Stimulated activated CD4-positive, alpha-beta T cell treated with anti-CD3 and anti-CD28 coated beads, Interleukin-1b, Interleukin-23, amount 100 ng/mL, for 1 hour (primary cell): ENCODE measurements around the gene ACSL6.

ENCODE experiments used
- DNase-seq, 2 donors: peaks; one replicate each; pipeline ENCODE4 v3.0.0-alpha.2; 2020; ENCODE audit warnings: low read depth in 2 of 2

The ACSL6 gene

DNA sequence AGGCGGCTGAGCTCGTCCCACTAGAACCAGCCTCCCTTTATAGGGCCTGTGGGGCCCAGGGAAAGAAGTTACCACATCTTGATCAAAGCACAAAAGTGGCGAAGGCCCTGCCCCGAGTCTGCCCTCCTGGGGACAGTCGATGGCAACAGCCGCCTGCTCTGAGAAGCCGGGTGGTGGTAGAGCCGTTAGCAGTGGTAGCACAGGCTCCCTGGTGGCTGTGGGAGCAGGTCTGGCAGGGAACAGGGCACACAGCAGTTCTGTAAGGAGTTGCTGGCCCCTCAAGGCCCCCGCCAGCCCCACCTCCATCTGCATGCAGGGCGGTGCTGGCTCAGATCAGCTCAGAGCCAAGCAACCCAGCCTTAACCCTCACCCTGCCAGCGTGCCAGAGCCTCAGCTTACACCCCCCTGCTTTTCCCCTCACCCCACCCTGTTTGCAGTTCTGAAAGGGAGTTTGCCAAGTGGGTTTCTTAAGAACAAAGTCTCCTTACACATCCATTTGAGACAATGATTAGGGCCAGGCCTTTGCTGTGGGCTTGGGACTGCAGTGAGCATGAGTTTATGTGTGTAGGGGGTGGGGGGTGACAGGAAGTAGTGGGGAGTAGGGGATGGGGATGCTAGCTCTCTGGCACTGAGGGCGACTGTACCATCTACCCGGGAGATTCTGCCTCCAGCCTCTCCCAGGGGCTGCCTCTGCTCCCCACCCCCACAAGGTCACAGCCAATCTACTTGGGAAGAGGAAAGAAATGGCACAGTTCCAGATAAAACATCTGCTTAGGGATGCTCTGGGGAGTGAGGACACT, 11.8 kb downstream of the ACSL6 start:
- DNase-seq = no peak

- no peak for DNase-seq
Observed at GRCh38 chr5:131999041-131999440, 12.4 kb downstream of the ACSL6 start.

- no peak for DNase-seq
Observed at GRCh38 chr5:131998431-131999040, 12.9 kb downstream of the ACSL6 start.

- no peak for DNase-seq
Observed at GRCh38 chr5:131997727-131998117, 13.7 kb downstream of the ACSL6 start.

DNA sequence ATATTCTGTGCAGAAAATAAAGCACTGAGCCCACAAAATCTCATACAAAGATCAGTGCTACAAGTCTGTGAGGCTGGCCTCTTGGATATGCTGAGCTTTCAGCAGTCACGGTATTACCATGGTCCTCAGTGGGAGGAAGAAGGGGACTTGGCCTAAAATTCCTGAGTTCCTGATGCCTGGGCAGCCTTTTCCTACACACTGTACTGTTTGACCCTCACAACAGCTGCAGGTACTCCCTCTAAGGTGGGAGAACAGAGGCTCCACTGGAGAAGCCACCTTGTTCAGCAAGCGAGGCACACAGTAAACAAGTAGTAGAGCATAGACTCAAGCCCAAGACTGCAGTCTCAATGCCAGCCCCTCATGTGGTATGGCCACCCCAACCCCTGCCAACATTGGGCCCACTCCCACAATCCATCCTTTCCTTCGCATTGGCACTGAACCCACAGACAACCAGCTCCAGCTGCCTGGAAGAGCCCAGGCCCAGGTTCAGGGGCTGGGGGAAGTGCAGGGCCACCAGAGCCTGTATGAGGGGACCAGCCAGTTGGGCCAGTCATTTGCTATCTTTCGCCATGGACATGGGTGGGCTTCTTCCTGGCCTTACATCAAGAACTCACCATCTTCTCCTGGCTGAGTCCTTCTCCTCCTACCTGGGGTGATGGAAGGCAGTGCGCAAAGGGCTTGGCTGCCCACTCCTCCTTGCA, 14.3 kb downstream of the ACSL6 start:
- DNase-seq = no peak

DNA sequence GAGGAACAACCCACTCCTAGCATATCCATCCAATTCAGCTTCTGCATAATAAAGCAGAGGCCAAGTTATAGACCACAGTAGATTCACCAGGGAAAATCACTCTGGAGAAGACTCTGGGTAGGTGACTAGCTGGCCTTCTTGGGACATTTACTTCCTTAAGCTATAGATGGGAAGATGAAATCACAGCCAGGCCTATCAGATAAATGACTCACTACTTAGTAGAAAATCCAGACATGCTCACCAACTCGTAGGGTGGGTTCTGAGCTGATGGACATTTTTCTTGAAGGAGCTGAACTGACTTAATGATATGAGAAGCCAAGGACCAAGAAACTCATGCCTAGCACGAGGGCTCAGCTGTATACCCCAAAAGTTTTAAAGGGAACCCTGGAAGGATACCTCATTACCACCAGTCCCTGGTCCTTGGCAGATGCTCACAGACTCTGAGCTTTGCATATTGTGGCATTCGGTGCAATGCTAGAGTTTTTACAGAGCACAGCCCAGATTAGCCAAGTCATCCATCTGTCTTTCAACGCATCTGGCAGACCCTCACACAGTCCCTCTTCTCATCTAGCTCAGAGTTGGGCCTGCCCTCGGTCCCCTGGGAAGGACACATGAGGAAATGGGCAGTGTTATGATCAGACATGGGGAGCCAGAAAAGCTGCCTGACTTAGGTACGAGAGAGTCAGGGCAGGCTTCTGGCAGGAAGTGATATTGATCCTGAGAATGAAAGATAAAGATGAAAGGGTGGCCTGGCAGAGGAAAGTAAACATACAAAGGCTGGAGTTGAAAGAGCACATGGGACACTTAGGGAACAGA, 15.0 kb downstream of the ACSL6 start:
- DNase-seq = no peak

DNA sequence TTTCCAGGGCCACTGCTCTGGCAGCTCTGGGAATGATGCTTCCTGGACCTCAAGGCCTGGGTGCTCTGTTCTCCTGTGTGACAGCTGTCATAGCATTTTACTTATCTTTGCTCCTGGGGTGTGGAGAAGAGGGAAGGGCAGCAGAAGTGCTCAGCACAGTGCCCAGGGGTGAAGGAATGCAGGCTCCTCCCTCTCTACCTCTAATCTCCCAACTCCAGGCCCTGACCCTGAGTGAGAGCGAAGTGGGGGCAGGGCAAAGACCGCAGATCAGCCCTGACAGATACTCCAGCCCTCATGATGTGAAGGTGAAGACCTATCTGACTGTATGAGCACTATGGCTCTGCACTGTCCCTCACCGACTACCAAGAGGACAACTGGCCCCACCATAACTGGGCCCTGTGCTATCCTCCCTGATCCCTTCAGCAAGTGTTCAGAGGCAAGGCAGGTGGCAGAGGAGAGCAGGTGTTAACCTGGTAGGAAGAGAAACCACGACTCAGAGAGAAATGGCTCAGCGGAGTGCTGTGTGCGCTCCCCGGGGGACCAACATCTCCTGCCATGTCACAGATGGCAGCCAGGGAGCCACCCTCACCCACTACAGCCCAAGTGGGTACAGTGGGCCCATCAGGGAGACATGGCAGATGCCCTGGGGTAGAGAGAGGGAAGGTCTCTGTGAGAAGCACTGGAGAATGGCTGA, 16.8 kb downstream of the ACSL6 start:
- no peak for DNase-seq

- no peak for DNase-seq
Observed at GRCh38 chr5:131994090-131994489, 17.4 kb downstream of the ACSL6 start.

DNA sequence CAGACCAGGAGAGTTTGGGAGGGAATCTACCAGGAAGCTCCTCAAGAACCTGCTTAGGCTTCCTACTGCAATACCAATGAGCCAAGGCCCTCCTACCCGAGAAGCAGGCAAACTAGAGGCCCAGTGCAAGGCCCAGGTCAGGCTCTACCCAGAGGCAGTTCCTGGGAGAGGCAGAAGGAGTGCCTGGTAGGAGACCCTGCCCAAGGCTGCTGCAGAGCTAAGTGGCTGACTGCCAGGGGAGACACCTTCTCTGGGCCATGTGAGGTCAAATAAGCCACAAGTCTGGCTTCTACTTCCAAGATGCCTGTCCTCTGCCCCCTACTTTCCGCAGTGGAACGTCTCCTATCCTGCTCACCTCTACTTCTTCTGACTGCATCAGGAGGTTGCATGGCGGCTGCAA, 17.8 kb downstream of the ACSL6 start:
- no peak for DNase-seq

DNA sequence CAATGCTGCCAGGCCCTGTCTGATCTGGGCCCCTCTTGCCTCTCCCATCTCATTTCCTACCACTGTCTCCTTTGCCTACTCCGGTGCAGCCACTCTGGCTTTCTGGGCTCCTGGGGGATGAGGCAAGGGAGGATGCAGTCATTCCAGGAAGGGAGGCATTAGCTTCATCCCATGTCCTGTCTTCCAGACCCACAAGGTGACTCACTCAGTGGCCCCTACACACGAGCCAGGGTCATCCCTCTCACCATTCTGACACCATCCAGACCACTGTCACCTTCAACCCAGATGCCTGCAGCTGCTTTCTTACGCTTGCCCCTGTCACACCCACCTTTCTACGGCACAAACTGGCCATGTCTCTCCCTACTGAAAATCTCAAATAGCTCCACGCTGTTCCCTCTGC, 19.1 kb downstream of the ACSL6 start:
- no peak for DNase-seq

GRCh38 chr5:131991593-131992324, 19.7 kb downstream of the ACSL6 start:
- DNase-seq = no peak

- no peak for DNase-seq
Observed at GRCh38 chr5:131990716-131991115, 20.7 kb downstream of the ACSL6 start.

GRCh38 chr5:131988601-131989000, 22.9 kb downstream of the ACSL6 start:
- DNase-seq = no peak

DNA sequence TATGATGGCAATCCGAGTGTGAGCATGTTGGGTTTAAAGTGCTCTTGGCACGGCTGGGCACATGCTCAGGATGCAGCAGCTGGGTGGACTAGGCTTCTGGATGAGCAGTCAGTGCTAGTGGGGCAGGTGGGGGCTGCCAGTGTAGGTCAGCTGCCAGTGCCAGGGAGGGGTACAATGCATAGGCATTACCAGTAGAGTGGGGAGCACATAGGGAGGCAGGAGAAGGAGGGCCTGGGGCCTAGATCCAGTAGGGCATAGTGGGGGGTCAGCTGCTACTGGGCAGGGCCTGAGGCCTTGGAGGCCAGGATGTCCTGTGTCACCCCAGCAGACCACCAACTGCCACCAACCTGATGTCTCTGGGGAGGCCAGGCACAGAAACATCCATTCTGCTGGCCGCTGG, 24.2 kb downstream of the ACSL6 start:
- DNase-seq = no peak

- no peak for DNase-seq
Observed at GRCh38 chr5:131986161-131986912, 25.1 kb downstream of the ACSL6 start.

GRCh38 chr5:131984956-131985665, 26.3 kb downstream of the ACSL6 start:
- no peak for DNase-seq

DNA sequence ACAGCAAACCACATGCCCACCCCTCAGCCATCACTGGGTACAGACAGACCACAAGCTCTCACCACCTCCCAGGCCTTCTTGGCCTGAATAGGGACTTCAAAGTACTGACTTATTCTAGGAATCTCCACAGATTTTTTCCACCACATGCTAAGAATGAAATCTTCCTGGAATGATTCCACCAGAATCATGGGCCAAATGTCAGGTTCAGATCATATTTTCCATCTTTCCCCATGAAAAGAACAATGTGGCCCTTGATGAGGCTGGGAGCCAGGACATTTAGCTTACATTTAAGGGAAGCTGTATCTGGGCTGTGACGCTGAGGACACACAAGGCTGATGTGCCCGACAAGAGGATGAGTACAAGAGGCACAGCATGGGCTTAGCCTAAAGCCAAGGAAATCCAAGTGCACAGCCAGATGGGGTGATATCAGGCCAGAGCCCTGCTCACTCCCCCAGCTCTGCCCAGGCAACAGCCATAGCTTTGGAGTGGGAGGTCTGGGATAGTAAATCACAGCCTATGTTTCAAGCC, 28.1 kb downstream of the ACSL6 start:
- no peak for DNase-seq

- no peak for DNase-seq
Observed at GRCh38 chr5:131981516-131981915, 29.9 kb downstream of the ACSL6 start.

- no peak for DNase-seq
Observed at GRCh38 chr5:131980696-131981095, 30.8 kb downstream of the ACSL6 start.
